ENCODE results near the gene TERB1. TPM values are rescaled to one million over a fixed set of nuclear protein-coding genes. Genes with fewer than 3 reads are reported as not detected.

Gene TERB1
- total and polyA plus RNA-seq, 2 of the 13 experiments (the other 11 are each of a cell fraction or from before 2014, with no cell fraction given) = not detected

- TF ChIP-seq ZSCAN21 (CRISPR knock-in tag; IDR thresholded peaks at IDR 0.05; ENCODE audit: borderline replicate concordance) (peak; percentile 83; the same call in 1 of the 2 replicates), TSC22D2 (CRISPR knock-in tag; IDR thresholded peaks at IDR 0.05; ENCODE audit: borderline replicate concordance) (peak; percentile 47; the same call in 1 of the 2 replicates), ELF4 (CRISPR knock-in tag; IDR thresholded peaks at IDR 0.05; ENCODE audit: borderline replicate concordance) (0 out of 2 replicates have a peak, but pooled peaks have one; percentile 2), TAF1 (CRISPR knock-in tag; IDR thresholded peaks at IDR 0.05) (peak; percentile 92), BORCS8-MEF2B (CRISPR knock-in tag; IDR thresholded peaks at IDR 0.05) (peak; percentile 88), FOXO1 (CRISPR knock-in tag; IDR thresholded peaks at IDR 0.05) (peak; percentile 67; the same call in 1 of the 2 replicates), SMYD3 (CRISPR knock-in tag; IDR thresholded peaks at IDR 0.05) (peak; percentile 85; the same call in 1 of the 2 replicates), ZHX2 (IDR thresholded peaks at IDR 0.05; ENCODE audit: low read depth) (no peak), ZHX2 (CRISPR knock-in tag; IDR thresholded peaks at IDR 0.05; ENCODE audit: borderline replicate concordance) (peak; percentile 99), HMGA1 (CRISPR knock-in tag; conservative IDR thresholded peaks at IDR 0.05) (no peak), DMAP1 (CRISPR knock-in tag; IDR thresholded peaks at IDR 0.05) (peak; percentile 71)
- TF ChIP-seq, protein P1, sequence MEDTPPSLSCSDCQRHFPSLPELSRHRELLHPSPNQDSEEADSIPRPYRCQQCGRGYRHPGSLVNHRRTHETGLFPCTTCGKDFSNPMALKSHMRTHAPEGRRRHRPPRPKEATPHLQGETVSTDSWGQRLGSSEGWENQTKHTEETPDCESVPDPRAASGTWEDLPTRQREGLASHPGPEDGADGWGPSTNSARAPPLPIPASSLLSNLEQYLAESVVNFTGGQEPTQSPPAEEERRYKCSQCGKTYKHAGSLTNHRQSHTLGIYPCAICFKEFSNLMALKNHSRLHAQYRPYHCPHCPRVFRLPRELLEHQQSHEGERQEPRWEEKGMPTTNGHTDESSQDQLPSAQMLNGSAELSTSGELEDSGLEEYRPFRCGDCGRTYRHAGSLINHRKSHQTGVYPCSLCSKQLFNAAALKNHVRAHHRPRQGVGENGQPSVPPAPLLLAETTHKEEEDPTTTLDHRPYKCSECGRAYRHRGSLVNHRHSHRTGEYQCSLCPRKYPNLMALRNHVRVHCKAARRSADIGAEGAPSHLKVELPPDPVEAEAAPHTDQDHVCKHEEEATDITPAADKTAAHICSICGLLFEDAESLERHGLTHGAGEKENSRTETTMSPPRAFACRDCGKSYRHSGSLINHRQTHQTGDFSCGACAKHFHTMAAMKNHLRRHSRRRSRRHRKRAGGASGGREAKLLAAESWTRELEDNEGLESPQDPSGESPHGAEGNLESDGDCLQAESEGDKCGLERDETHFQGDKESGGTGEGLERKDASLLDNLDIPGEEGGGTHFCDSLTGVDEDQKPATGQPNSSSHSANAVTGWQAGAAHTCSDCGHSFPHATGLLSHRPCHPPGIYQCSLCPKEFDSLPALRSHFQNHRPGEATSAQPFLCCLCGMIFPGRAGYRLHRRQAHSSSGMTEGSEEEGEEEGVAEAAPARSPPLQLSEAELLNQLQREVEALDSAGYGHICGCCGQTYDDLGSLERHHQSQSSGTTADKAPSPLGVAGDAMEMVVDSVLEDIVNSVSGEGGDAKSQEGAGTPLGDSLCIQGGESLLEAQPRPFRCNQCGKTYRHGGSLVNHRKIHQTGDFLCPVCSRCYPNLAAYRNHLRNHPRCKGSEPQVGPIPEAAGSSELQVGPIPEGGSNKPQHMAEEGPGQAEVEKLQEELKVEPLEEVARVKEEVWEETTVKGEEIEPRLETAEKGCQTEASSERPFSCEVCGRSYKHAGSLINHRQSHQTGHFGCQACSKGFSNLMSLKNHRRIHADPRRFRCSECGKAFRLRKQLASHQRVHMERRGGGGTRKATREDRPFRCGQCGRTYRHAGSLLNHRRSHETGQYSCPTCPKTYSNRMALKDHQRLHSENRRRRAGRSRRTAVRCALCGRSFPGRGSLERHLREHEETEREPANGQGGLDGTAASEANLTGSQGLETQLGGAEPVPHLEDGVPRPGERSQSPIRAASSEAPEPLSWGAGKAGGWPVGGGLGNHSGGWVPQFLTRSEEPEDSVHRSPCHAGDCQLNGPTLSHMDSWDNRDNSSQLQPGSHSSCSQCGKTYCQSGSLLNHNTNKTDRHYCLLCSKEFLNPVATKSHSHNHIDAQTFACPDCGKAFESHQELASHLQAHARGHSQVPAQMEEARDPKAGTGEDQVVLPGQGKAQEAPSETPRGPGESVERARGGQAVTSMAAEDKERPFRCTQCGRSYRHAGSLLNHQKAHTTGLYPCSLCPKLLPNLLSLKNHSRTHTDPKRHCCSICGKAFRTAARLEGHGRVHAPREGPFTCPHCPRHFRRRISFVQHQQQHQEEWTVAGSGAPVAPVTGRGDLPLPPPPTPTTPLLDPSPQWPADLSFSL (CRISPR knock-in tag; IDR thresholded peaks at IDR 0.05) = no peak
- TF ChIP-seq, protein P2, sequence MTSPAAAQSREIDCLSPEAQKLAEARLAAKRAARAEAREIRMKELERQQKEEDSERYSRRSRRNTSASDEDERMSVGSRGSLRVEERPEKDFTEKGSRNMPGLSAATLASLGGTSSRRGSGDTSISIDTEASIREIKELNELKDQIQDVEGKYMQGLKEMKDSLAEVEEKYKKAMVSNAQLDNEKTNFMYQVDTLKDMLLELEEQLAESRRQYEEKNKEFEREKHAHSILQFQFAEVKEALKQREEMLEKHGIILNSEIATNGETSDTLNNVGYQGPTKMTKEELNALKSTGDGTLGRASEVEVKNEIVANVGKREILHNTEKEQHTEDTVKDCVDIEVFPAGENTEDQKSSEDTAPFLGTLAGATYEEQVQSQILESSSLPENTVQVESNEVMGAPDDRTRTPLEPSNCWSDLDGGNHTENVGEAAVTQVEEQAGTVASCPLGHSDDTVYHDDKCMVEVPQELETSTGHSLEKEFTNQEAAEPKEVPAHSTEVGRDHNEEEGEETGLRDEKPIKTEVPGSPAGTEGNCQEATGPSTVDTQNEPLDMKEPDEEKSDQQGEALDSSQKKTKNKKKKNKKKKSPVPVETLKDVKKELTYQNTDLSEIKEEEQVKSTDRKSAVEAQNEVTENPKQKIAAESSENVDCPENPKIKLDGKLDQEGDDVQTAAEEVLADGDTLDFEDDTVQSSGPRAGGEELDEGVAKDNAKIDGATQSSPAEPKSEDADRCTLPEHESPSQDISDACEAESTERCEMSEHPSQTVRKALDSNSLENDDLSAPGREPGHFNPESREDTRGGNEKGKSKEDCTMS (CRISPR knock-in tag; conservative IDR thresholded peaks at IDR 0.05) = no peak
Measured at GRCh38 chr16:66830422-66831404, 29.3 kb upstream of the TERB1 start, which contains the start of gene NAE1 (continued).
